Tibial nerve (tissue), 4 donors: Measurements from ENCODE around the gene EXOC4.

ENCODE experiments used
- EP300 ChIP-seq, 2 donors: sonication (generic); formaldehyde crosslinking; IDR thresholded peaks; one replicate each; pipeline ENCODE4 v1.6.1; 2017; ENCODE audit warnings: antibody characterized with exemption in 2 of 2, mild to moderate bottlenecking in 1 of 2
- TF ChIP-seq, protein P1 (sequence below), 5 experiments: fragments of 200-600 bp in 3 of 5; fragments of 450-650 bp in 2 of 5; sonication (generic) in 3 of 5; IDR thresholded peaks; one replicate each; pipeline ENCODE4 v1.5.1; 2016 to 2019; ENCODE audit warnings: antibody characterized with exemption in 5 of 5, mild to moderate bottlenecking in 3 of 5, moderate library complexity in 2 of 5

GRCh38 chr7:133609806-133610205 lies 356.9 kb downstream of the EXOC4 start:
- TF ChIP-seq, protein P1, sequence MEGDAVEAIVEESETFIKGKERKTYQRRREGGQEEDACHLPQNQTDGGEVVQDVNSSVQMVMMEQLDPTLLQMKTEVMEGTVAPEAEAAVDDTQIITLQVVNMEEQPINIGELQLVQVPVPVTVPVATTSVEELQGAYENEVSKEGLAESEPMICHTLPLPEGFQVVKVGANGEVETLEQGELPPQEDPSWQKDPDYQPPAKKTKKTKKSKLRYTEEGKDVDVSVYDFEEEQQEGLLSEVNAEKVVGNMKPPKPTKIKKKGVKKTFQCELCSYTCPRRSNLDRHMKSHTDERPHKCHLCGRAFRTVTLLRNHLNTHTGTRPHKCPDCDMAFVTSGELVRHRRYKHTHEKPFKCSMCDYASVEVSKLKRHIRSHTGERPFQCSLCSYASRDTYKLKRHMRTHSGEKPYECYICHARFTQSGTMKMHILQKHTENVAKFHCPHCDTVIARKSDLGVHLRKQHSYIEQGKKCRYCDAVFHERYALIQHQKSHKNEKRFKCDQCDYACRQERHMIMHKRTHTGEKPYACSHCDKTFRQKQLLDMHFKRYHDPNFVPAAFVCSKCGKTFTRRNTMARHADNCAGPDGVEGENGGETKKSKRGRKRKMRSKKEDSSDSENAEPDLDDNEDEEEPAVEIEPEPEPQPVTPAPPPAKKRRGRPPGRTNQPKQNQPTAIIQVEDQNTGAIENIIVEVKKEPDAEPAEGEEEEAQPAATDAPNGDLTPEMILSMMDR (IDR thresholded peaks at IDR 0.05), result no peak
- TF ChIP-seq EP300 (IDR thresholded peaks at IDR 0.05), result no peak
